K562 (cell line): Measurements from ENCODE around the gene ARIH1. TPM values are rescaled to one million over a fixed set of nuclear protein-coding genes. Genes with fewer than 3 reads are reported as not detected.

ENCODE experiments used
- ARNT ChIP-seq, 2 experiments: fragments of 450-650 bp; IDR thresholded peaks; 2 replicates each; pipeline ENCODE4 v1.6.1; 2016; ENCODE audit warnings: mild to moderate bottlenecking in 1 of 2
- ASH1L ChIP-seq: fragments of 450-650 bp; IDR thresholded peaks from 2 replicates; pipeline ENCODE4 v1.6.1; 2018; ENCODE audit warnings: borderline replicate concordance, mild to moderate bottlenecking, low read depth; ENCODE audit not compliant: partially characterized antibody
- CXXC5 ChIP-seq: fragments of 250-450 bp; sonication (Bioruptor Pico); IDR thresholded peaks from 2 replicates; pipeline ENCODE4 v1.8.0; 2022; ENCODE audit warnings: inconsistent platforms, mild to moderate bottlenecking, moderate library complexity
- FOXK2 ChIP-seq, 2 experiments: fragments of 450-650 bp; IDR thresholded peaks in 1 of 2; conservative IDR thresholded peaks in 1 of 2; 2 replicates each; pipeline ENCODE4 v1.6.1; 2016; ENCODE audit warnings: low read depth in 2 of 2, mild to moderate bottlenecking in 1 of 2
- MEF2A ChIP-seq: IDR thresholded peaks from 2 replicates; pipeline ENCODE4 v1.6.1; 2011; ENCODE audit warnings: low read depth, mild to moderate bottlenecking, low read length, moderate library complexity; ENCODE audit not compliant: control insufficient read depth
- NR2C1 ChIP-seq, 2 experiments: fragments of 450-650 bp; IDR thresholded peaks; 2 replicates each; pipeline ENCODE4 v1.6.1; 2017; ENCODE audit warnings: mild to moderate bottlenecking in 2 of 2, antibody characterized with exemption in 1 of 2, inconsistent platforms in 1 of 2, missing compliant biosample characterization in 1 of 2, missing genetic modification characterization in 1 of 2
- POLR2AphosphoS5 ChIP-seq: IDR thresholded peaks from 2 replicates; pipeline ENCODE4 v1.6.1; 2011; ENCODE audit warnings: mild to moderate bottlenecking, low read depth, low read length, moderate library complexity; ENCODE audit not compliant: control insufficient read depth, insufficient read depth
- ZNF282 ChIP-seq: sonication (generic); formaldehyde crosslinking; IDR thresholded peaks from 2 replicates; pipeline ENCODE4 v1.8.1; 2023; ENCODE audit warnings: missing genetic modification reagents
- ZNF699 ChIP-seq: fragments of 250-450 bp; sonication (Bioruptor Pico); IDR thresholded peaks from 2 replicates; pipeline ENCODE4 v1.8.0; 2021; ENCODE audit warnings: mild to moderate bottlenecking, moderate library complexity; ENCODE audit not compliant: insufficient replicate concordance
- polyA plus RNA-seq, 8 experiments: library from polyadenylated mRNA; depleted of rRNA in 4 of 8; stranded (reverse) in 5 of 8; unstranded in 3 of 8; fragments of >200 nt; fragmentation: Nextera tagmentation in 2 of 8; fragmentation: Illumina TruSeq in 1 of 8; extraction: Ambion mirVana in 2 of 8; extraction: Trizol in 1 of 8; gene quantifications; 2 replicates each; pipeline versions ENCODE4 v1.2.1 to v1.2.3, GENCODE V29; 2011 to 2014; ENCODE audit warnings: inconsistent platforms in 1 of 8, missing spikeins in 1 of 8
- total RNA-seq, 7 experiments: library from RNA; depleted of rRNA in 6 of 7; stranded (reverse); fragments of >200 nt in 6 of 7; fragmentation: Illumina TruSeq in 2 of 7; extraction: Trizol in 2 of 7; gene quantifications; 2 replicates each; pipeline versions ENCODE4 v1.2.1 to v1.2.3, GENCODE V29; 2011 to 2021; ENCODE audit warnings: low replicate concordance in 1 of 7
- TF ChIP-seq, protein P1 (sequence below): fragments of 450-650 bp; conservative IDR thresholded peaks from 2 replicates; pipeline ENCODE4 v1.6.1; 2016; ENCODE audit warnings: missing genetic modification characterization, low read depth, mild to moderate bottlenecking, control low read depth, missing compliant biosample characterization
- TF ChIP-seq, protein P2 (sequence below), 2 experiments: fragments of 450-650 bp; IDR thresholded peaks; 2 replicates each; pipeline ENCODE4 v1.6.1; 2016; ENCODE audit warnings: mild to moderate bottlenecking in 2 of 2, borderline replicate concordance in 1 of 2, low read depth in 1 of 2, moderate library complexity in 1 of 2
- TF ChIP-seq, protein P3 (sequence below): fragments of 250-450 bp; sonication (Bioruptor Pico); IDR thresholded peaks from 2 replicates; pipeline ENCODE4 v1.5.0; 2021

The ARIH1 gene
- total and polyA plus RNA-seq, 9 of the 15 experiments (the other 6 are each of a cell fraction or from before 2014, with no cell fraction given) = 17.7 to 125 (median 31.4) TPM

DNA sequence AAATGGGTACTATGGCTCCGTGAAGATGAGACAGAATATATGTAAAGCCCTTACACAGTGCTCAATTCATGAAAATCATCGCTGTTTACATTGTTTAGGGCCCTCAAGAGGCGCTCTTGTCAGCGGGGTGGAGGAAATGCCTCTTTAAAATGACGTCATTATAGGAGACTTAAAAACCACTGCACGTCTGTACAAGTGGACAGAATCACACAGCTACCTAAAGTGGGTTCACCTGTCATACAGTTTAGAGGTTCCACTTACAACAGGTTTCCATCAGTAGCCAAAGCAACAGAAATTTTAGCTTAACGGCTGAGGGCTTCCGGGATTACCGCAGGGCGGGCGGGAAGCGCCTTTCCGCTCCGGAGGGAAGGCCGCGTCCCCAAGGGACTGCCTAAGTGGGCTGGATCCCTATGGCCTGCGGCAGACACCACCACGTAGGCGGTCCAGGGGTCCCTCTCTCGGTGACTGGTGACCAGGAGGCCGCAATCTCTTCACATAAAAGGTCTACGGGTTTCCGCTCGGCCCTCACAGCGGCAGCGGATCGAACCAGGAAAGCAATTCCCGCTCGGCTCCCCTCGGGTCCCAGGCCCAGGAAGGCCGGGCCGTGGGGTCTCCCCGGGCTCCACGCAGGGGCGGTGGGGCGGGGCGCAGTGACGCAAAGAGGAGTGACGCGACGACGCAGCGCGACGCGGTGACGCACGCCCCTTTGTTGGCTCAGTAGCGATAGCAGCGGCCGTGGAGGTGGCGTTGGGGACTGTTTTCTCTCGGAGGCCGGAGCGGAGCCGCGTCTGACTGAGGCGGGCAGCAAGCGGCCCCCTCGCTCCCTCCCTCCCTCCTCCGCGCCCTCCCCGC is at the start of gene ARIH1 (continued):
- TF ChIP-seq, protein P1, sequence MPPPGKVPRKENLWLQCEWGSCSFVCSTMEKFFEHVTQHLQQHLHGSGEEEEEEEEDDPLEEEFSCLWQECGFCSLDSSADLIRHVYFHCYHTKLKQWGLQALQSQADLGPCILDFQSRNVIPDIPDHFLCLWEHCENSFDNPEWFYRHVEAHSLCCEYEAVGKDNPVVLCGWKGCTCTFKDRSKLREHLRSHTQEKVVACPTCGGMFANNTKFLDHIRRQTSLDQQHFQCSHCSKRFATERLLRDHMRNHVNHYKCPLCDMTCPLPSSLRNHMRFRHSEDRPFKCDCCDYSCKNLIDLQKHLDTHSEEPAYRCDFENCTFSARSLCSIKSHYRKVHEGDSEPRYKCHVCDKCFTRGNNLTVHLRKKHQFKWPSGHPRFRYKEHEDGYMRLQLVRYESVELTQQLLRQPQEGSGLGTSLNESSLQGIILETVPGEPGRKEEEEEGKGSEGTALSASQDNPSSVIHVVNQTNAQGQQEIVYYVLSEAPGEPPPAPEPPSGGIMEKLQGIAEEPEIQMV (tag) = no peak
- TF ChIP-seq MEF2A (no peak), POLR2AphosphoS5 (peak; percentile 71), ZNF699 (CRISPR knock-in tag) (no peak), NR2C1 (IDR thresholded peaks at IDR 0.05) (no peak), NR2C1 (tag; IDR thresholded peaks at IDR 0.05) (peak; percentile 33; the same call in 1 of the 2 replicates), FOXK2 (conservative IDR thresholded peaks at IDR 0.05 in 1 of 2, IDR thresholded peaks at IDR 0.05 in 1 of 2; ENCODE audit: low read depth in 2 of 2) (peak; percentile 98 to 100), ARNT (IDR thresholded peaks at IDR 0.05) (no peak; a peak in 1 of 4 replicates), ASH1L (no peak), CXXC5 (CRISPR knock-in tag) (peak; percentile 91), ZNF282 (CRISPR knock-in tag) (0 out of 2 replicates have a peak, but pooled peaks have one; percentile 44)
- TF ChIP-seq, protein P2, sequence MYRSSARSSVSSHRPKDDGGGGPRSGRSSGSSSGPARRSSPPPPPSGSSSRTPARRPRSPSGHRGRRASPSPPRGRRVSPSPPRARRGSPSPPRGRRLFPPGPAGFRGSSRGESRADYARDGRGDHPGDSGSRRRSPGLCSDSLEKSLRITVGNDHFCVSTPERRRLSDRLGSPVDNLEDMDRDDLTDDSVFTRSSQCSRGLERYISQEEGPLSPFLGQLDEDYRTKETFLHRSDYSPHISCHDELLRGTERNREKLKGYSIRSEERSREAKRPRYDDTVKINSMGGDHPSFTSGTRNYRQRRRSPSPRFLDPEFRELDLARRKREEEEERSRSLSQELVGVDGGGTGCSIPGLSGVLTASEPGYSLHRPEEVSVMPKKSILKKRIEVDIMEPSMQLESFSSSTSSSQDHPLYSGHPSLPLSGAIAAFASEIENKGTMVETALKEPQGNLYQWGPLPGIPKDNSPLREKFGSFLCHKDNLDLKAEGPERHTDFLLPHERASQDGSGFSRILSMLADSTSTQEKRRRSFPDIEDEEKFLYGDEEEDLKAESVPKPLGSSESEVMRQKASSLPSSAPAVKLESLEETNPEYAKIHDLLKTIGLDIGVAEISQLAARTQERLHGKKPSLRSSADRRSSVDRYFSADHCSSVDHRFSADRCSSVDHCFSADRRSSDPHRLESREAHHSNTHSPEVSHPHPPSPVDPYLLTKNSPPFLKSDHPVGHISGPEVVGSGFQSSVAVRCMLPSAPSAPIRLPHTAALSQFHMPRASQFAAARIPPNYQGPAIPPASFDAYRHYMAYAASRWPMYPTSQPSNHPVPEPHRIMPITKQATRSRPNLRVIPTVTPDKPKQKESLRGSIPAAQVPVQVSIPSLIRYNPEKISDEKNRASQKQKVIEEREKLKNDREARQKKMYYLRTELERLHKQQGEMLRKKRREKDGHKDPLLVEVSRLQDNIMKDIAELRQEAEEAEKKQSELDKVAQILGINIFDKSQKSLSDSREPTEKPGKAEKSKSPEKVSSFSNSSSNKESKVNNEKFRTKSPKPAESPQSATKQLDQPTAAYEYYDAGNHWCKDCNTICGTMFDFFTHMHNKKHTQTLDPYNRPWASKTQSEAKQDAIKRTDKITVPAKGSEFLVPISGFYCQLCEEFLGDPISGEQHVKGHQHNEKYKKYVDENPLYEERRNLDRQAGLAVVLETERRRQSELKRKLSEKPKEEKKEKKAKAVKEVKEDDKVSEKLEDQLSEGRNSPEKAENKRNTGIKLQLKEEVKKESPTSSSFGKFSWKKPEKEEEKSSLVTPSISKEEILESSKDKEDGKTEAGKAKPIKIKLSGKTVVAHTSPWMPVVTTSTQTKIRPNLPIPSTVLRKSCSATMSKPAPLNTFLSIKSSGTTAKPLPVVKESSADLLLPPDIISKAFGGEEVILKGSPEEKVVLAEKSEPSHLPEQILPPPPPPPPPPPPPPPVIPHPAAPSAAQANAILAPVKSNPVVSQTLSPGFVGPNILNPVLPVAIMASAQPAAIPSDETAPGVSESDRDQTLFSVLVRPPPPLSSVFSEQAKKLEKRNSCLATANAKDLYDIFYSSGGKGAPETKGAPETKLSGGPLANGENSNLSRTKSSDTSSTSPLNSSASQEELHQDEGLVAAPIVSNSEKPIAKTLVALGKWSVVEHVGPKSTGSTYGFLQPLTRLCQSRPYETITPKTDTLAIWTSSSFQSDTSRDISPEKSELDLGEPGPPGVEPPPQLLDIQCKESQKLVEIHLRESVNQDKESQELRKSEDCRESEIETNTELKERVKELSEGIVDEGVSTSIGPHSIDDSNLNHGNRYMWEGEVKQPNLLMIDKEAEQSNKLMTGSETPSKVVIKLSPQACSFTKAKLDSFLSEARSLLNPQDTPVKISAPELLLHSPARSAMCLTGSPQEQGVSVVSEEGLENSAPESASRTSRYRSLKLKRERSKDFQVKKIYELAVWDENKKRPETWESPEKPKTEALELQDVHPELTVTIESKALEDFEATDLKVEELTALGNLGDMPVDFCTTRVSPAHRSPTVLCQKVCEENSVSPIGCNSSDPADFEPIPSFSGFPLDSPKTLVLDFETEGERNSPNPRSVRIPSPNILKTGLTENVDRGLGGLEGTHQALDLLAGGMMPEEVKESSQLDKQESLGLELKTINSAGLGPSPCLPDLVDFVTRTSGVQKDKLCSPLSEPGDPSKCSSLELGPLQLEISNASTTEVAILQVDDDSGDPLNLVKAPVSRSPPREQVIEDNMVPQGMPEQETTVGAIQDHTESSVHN (IDR thresholded peaks at IDR 0.05; ENCODE audit: borderline replicate concordance in 1 of 2, low read depth in 1 of 2) = peak in 1 of 2 experiments; percentile 42; a peak in 2 of 4 replicates
- TF ChIP-seq, protein P3, sequence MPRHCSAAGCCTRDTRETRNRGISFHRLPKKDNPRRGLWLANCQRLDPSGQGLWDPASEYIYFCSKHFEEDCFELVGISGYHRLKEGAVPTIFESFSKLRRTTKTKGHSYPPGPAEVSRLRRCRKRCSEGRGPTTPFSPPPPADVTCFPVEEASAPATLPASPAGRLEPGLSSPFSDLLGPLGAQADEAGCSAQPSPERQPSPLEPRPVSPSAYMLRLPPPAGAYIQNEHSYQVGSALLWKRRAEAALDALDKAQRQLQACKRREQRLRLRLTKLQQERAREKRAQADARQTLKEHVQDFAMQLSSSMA = no peak
